Measurements from ENCODE around the gene PDLIM7. TPM values are rescaled to one million over a fixed set of nuclear protein-coding genes. Genes with fewer than 3 reads are reported as not detected.

The PDLIM7 gene
- polyA plus RNA-seq, 1 of the 3 experiments (the other 2 are of a cell fraction), result 206 TPM

GRCh38 chr5:177496727-177497291 is 595 bp downstream of the PDLIM7 start:
- Histone ChIP-seq H2AFZ (ENCODE audit: low read depth) (no peak overlapping the region), H3K27me3 (ENCODE audit: insufficient read depth) (no peaks in the 10 kb centered on the region), H3K9ac (peak overlapping the region; percentile 93), H3K79me2 (ENCODE audit: insufficient read depth) (peaks cover 51% of the 10 kb centered on the region), H3K36me3 (replicated peaks in 1 of 2; ENCODE audit: control insufficient read depth in 1 of 2, insufficient read depth in 2 of 2, low read length in 1 of 2) (peaks cover 18% of the 10 kb centered on the region in 2 experiments), H3K27ac (ENCODE audit: low read depth in 2 of 2, low read length in 1 of 2) (peak overlapping the region; percentile 80 to 94), H3K4me3 (ENCODE audit: low read depth in 2 of 2, low read length in 1 of 2) (peak overlapping the region; percentile 83 to 94), H3K9me3 (no peaks in the 10 kb centered on the region), H3K4me1 (ENCODE audit: control insufficient read depth in 1 of 2, insufficient read depth in 2 of 2, low read depth in 1 of 2, low read length in 1 of 2) (peaks cover 33 to 62% of the 10 kb centered on the region in 2 experiments; a peak in 3 of 4 replicates), H3F3A (replicated peaks; ENCODE audit: insufficient read depth) (peaks cover 23% of the 10 kb centered on the region), H3K9me2 (no peaks in the 10 kb centered on the region), H3K4me2 (peak overlapping the region; percentile 94), H4K20me1 (ENCODE audit: insufficient read depth) (peaks cover 44% of the 10 kb centered on the region)
- DNase-seq, result peak; percentile 83
- 3% methylated on average over 19 of the region's 29 CpGs for WGBS (ENCODE audit: low lambda C conversion rate)
- ChIA-PET POLR2A (interaction anchor here (0.6 to 6.7 kb wide), 9 partner anchors 19 to 562 kb away, joined by 3 to 43 read pairs (median 4); partner anchors contain the start of gene DDX41), CTCF (interaction anchor here (1.1 to 15.9 kb wide), 10 partner anchors 19 to 302 kb away, joined by 3 to 228 read pairs (median 20); partner anchors contain the start of genes DBN1 and PRR7)
- TF ChIP-seq FOSL2 (IDR thresholded peaks at IDR 0.05; ENCODE audit: borderline replicate concordance, low read depth) (peak; percentile 48; the same call in 1 of the 2 replicates), CHD2 (IDR thresholded peaks at IDR 0.05; ENCODE audit: low read length, partially characterized antibody) (peak; percentile 49), EP300 (IDR thresholded peaks at IDR 0.05; ENCODE audit: borderline replicate concordance in 1 of 2, low read depth in 1 of 2, low read length in 1 of 2) (peak in 1 of 2 experiments; percentile 22; a peak in 1 of 4 replicates), PBX3 (IDR thresholded peaks at IDR 0.05) (no peak), NFIC (IDR thresholded peaks at IDR 0.05; ENCODE audit: borderline replicate concordance) (peak; percentile 3), TAF1 (IDR thresholded peaks at IDR 0.05; ENCODE audit: borderline replicate concordance, low read depth, low read length) (peak; percentile 39; the same call in 1 of the 2 replicates), POLR2AphosphoS5 (IDR thresholded peaks at IDR 0.05; ENCODE audit: low read depth, low read length) (peak; percentile 42; the same call in 1 of the 2 replicates), IRF3 (IDR thresholded peaks at IDR 0.05; ENCODE audit: low read depth, low read length) (no peak)

GRCh38 chr5:177496070-177496726 is 1.2 kb downstream of the PDLIM7 start:
- Histone ChIP-seq H3K4me3 (ENCODE audit: low read depth in 2 of 2, low read length in 1 of 2) (peak overlapping the region; percentile 83 to 94), H3K9ac (peak overlapping the region; percentile 93), H4K20me1 (ENCODE audit: insufficient read depth) (peaks cover 46% of the 10 kb centered on the region), H3K27me3 (ENCODE audit: insufficient read depth) (no peaks in the 10 kb centered on the region), H3K79me2 (ENCODE audit: insufficient read depth) (peaks cover 55% of the 10 kb centered on the region), H3F3A (replicated peaks; ENCODE audit: insufficient read depth) (peaks cover 23% of the 10 kb centered on the region), H3K4me2 (peak overlapping the region; percentile 94), H2AFZ (ENCODE audit: low read depth) (no peak overlapping the region), H3K9me3 (no peaks in the 10 kb centered on the region), H3K9me2 (no peaks in the 10 kb centered on the region), H3K4me1 (ENCODE audit: control insufficient read depth in 1 of 2, insufficient read depth in 2 of 2, low read depth in 1 of 2, low read length in 1 of 2) (peaks cover 33 to 58% of the 10 kb centered on the region in 2 experiments; a peak in 3 of 4 replicates), H3K36me3 (replicated peaks in 1 of 2; ENCODE audit: control insufficient read depth in 1 of 2, insufficient read depth in 2 of 2, low read length in 1 of 2) (peaks cover 20 to 22% of the 10 kb centered on the region in 2 experiments), H3K27ac (ENCODE audit: low read depth in 2 of 2, low read length in 1 of 2) (peak overlapping the region; percentile 80 to 94)
- no peak for TF ChIP-seq JUND (IDR thresholded peaks at IDR 0.05)
- TF ChIP-seq TEAD4 (IDR thresholded peaks at IDR 0.05; ENCODE audit: borderline replicate concordance, insufficient read depth), result no peak
- no peak for TF ChIP-seq REST (IDR thresholded peaks at IDR 0.05; ENCODE audit: low read depth, low read length)
- no peak for TF ChIP-seq TAF1 (IDR thresholded peaks at IDR 0.05; ENCODE audit: borderline replicate concordance, low read depth, low read length)
- TF ChIP-seq CTCF (IDR thresholded peaks at IDR 0.05), result peak; percentile 45
- TF ChIP-seq NFIC (IDR thresholded peaks at IDR 0.05; ENCODE audit: borderline replicate concordance), result peak; percentile 43
- ChIA-PET CTCF (interaction anchor here (1.1 to 15.9 kb wide), 13 partner anchors 19 to 302 kb away, joined by 3 to 228 read pairs (median 5); partner anchors contain the start of genes DBN1 and PRR7), POLR2A (interaction anchor here (0.6 to 6.7 kb wide), 7 partner anchors 18 to 561 kb away, joined by 3 to 43 read pairs (median 4); partner anchors contain the start of gene DDX41)
- peak; percentile 68 for DNase-seq
- WGBS (ENCODE audit: low lambda C conversion rate), result 9% methylated on average over 7 of the region's 12 CpGs
